ENCODE measurements around the gene LMX1A.
A peak's percentile ranks its signal among the peaks of the same experiment; 100 is the strongest.

The LMX1A gene

DNA sequence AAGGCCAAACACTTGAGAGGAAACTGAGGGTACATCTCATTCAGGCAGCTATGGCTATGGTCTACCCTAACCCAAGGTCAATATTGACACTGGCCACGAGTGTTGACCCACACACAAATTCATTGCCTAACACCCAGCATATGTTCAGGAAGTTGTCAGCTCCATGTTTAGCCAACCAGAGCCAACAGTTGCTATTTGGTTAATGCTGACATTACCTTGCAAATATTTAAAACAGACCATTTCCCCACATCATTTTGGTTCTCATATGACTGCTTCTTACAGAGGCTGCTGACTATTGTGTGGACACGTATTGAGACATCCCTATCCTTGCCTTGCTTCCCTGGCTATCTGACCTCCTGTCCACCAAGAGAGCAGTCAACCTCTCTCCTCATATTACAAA lies 97.3 kb downstream of the LMX1A start:
- TF ChIP-seq, protein P1, sequence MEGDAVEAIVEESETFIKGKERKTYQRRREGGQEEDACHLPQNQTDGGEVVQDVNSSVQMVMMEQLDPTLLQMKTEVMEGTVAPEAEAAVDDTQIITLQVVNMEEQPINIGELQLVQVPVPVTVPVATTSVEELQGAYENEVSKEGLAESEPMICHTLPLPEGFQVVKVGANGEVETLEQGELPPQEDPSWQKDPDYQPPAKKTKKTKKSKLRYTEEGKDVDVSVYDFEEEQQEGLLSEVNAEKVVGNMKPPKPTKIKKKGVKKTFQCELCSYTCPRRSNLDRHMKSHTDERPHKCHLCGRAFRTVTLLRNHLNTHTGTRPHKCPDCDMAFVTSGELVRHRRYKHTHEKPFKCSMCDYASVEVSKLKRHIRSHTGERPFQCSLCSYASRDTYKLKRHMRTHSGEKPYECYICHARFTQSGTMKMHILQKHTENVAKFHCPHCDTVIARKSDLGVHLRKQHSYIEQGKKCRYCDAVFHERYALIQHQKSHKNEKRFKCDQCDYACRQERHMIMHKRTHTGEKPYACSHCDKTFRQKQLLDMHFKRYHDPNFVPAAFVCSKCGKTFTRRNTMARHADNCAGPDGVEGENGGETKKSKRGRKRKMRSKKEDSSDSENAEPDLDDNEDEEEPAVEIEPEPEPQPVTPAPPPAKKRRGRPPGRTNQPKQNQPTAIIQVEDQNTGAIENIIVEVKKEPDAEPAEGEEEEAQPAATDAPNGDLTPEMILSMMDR (IDR thresholded peaks at IDR 0.05; ENCODE audit: low read depth, low read length, missing control alignments): no peak
- no peak for DNase-seq (ENCODE audit: low read depth)
- no peak overlapping the region for H3K4me3 ChIP-seq (ENCODE audit: low read depth, low read length)
- in situ Hi-C loops (cut with HindIII; ENCODE audit: low sequenced_read_pairs): no loop called here

DNA sequence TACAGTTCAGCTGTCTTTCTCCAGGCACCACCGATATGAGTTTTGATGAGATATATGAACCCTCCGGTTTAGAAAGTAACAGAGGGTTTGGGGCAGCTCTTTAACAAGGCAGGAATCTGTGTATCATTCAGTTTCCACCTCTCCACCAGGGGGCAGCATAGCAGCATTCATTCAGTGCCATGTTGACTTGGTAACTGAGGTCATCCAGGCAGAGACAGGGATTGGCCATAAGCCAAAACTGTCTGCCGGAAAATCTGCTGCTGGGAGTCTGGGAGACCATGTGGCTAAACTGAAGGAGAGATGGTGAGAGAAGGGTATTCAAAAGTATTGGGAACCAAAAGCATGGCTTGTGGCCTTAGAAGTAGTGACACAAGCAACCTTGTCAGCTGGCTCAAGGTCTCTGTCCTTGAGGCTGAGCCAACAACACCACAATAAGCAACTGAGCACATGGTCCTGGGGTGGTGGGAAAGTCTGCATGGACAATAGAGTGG lies 98.5 kb downstream of the LMX1A start:
- peak; percentile 3 for DNase-seq (ENCODE audit: low read depth)
- H3K4me3 ChIP-seq (ENCODE audit: low read depth, low read length): no peak overlapping the region
- in situ Hi-C loops (cut with HindIII; ENCODE audit: low sequenced_read_pairs): no loop called here
- TF ChIP-seq, protein P1 (IDR thresholded peaks at IDR 0.05; ENCODE audit: low read depth, low read length, missing control alignments): peak; percentile 57

DNA sequence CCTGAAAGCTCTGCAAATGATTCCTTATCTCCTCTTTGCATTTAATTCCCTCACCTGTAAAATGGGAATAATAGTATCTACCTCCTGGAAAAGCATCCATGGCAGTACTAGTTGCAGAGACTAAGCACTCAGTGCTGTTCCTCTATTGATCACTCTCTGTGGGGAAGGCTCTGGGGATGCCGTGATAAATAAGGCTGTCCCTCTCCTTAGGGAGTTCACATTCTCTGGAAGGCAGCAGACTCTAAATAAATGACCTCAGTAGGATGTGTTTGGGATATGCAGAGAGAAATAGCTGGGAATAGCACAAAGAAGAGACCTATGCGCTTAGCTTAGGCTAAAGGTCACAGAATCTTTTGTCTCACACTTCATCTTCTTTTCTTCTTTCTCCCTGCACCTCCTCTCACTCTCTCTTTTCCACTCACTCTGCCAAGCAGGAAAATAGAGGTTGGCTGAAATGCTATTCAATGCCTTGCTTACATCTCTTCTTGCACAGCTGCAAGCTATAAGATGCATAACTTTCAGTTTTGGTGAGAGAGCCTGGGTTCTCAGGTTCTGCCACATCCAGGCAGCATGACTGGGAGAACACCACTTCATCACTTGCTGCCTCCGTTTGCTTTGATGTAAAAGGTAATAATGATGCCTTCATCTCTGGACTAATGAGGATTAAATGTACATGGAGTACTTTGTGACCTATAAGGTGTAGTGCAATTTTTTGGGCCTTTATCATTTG lies 101.5 kb downstream of the LMX1A start:
- TF ChIP-seq, protein P1 (IDR thresholded peaks at IDR 0.05; ENCODE audit: low read depth, low read length, missing control alignments): no peak
- in situ Hi-C loops (cut with HindIII; ENCODE audit: low sequenced_read_pairs): no loop called here
- no peak overlapping the region for H3K4me3 ChIP-seq (ENCODE audit: low read depth, low read length)
- no peak for DNase-seq (ENCODE audit: low read depth)

DNA sequence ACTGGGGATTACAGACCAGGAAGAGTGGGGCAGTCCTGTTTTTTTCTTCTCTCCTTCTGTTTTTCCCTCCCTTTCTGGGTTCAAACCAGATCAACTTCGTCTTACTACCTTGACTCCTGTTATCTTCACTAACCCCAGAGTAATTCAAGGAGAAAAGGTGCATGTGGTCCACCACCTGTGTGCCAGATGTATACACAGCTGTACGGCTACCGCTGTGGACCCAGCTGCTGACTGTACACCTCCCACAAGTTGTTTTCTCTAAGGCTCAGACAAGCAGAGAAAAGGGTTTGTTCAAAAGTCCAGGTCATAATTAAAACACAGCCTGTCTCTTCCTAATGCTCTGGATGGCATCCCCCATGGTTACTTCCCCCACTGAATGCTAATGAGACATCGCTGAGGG lies 102.1 kb downstream of the LMX1A start:
- in situ Hi-C loops (cut with HindIII; ENCODE audit: low sequenced_read_pairs): no loop called here
- DNase-seq (ENCODE audit: low read depth): no peak
- TF ChIP-seq, protein P1 (IDR thresholded peaks at IDR 0.05; ENCODE audit: low read depth, low read length, missing control alignments): no peak
- H3K4me3 ChIP-seq (ENCODE audit: low read depth, low read length): no peak overlapping the region

DNA sequence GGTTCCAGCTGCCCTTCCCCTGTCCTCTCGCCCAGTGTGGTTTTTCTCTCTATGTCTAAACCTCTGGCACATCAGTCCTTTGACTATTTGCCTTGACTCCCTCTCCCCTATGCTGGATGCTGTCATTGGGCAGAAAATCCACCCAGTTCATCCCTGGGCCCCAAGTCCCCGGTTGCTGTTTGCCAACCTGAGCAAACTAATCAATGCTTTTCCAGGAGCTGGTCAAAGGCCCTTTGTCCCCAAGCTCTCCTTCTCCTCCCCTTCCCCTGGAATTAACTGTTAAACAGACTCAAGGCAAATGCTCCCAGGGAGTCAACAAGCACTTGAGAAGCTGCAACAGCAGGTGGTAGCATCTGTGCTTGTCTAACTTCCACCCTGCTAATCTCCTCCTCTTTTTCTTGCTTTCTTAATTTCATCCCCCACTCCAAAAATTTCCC lies 102.7 kb downstream of the LMX1A start:
- TF ChIP-seq, protein P1 (IDR thresholded peaks at IDR 0.05; ENCODE audit: low read depth, low read length, missing control alignments): no peak
- in situ Hi-C loops (cut with HindIII; ENCODE audit: low sequenced_read_pairs): no loop called here
- no peak overlapping the region for H3K4me3 ChIP-seq (ENCODE audit: low read depth, low read length)
- no peak for DNase-seq (ENCODE audit: low read depth)

DNA sequence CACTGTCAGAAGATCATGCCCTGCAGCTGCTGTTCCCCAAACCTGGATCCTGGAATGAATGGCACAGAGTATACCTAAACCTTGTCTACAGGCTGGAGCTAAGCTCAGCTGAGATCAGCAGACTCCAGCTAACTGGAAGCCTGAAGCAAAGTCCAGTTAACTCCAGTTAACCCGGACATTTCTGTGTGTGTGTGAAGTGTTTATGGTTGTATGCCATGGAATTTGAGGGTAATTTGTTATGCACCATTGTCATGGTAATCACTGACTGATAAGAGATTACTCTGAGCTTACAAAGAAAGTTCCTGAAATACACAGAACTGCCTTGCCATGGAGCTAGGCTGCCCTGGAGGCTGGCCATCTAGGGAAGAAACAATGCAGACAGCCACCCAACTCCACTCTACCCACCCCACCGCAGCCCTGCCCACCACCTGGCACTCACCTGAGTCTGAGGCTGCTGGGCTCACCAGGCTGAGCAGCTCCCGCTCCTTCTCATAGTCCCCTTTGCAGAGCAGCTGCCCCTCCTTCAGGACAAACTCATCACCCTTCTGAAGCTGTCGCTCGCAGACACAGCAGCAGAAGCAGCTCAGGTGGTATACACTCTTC lies 107.4 kb downstream of the LMX1A start:
- DNase-seq (ENCODE audit: low read depth): no peak
- in situ Hi-C loops (cut with HindIII; ENCODE audit: low sequenced_read_pairs): loop anchor here (5.0 kb wide), 2 partner anchors 33 to 42 kb away; no protein-coding TSS in a partner anchor
- TF ChIP-seq, protein P1 (IDR thresholded peaks at IDR 0.05; ENCODE audit: low read depth, low read length, missing control alignments): no peak

More for the DNA sequence above, 107.4 kb downstream of the LMX1A start:
- no peak overlapping the region for H3K4me3 ChIP-seq (ENCODE audit: low read depth, low read length)
